Ishikawa (cell line): ENCODE measurements around the gene TMEM114.

Experiments used
- CEBPB ChIP-seq: IDR thresholded peaks from 2 replicates; pipeline ENCODE4 v1.6.1; 2012
- RAD21 ChIP-seq: IDR thresholded peaks from 2 replicates; pipeline ENCODE4 v1.6.1; 2012; ENCODE audit warnings: low read depth
- TCF12 ChIP-seq: IDR thresholded peaks from 2 replicates; pipeline ENCODE4 v1.6.1; 2012; ENCODE audit warnings: low read depth

GRCh38 chr16:8605554-8605953, 15.2 kb upstream of the TMEM114 start:
- TF ChIP-seq CEBPB (no peak), TCF12 (no peak), RAD21 (no peak)
